GM10266 (cell line): ENCODE data around the gene C1QA.

Experiments used
- DNase-seq: peaks from one replicate; pipeline ENCODE4 v3.0.0; 2012; ENCODE audit errors: extremely low spot score
- TF ChIP-seq, protein P1 (sequence below): IDR thresholded peaks from 2 replicates; pipeline ENCODE4 v1.5.1; 2012; ENCODE audit warnings: mild to moderate bottlenecking, low read depth; ENCODE audit not compliant: control insufficient read depth, insufficient read depth; ENCODE audit errors: missing control alignments

Gene C1QA

GRCh38 chr1:22681556-22682276 is 45.3 kb downstream of the C1QA start:
- no peak for DNase-seq
- TF ChIP-seq, protein P1, sequence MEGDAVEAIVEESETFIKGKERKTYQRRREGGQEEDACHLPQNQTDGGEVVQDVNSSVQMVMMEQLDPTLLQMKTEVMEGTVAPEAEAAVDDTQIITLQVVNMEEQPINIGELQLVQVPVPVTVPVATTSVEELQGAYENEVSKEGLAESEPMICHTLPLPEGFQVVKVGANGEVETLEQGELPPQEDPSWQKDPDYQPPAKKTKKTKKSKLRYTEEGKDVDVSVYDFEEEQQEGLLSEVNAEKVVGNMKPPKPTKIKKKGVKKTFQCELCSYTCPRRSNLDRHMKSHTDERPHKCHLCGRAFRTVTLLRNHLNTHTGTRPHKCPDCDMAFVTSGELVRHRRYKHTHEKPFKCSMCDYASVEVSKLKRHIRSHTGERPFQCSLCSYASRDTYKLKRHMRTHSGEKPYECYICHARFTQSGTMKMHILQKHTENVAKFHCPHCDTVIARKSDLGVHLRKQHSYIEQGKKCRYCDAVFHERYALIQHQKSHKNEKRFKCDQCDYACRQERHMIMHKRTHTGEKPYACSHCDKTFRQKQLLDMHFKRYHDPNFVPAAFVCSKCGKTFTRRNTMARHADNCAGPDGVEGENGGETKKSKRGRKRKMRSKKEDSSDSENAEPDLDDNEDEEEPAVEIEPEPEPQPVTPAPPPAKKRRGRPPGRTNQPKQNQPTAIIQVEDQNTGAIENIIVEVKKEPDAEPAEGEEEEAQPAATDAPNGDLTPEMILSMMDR, result no peak

- no peak for DNase-seq
- TF ChIP-seq, protein P1, result no peak
Observed at GRCh38 chr1:22683547-22683946, 47.1 kb downstream of the C1QA start.

GRCh38 chr1:22685591-22686059 is 49.2 kb downstream of the C1QA start:
- TF ChIP-seq, protein P1, result no peak
- DNase-seq, result no peak

DNA sequence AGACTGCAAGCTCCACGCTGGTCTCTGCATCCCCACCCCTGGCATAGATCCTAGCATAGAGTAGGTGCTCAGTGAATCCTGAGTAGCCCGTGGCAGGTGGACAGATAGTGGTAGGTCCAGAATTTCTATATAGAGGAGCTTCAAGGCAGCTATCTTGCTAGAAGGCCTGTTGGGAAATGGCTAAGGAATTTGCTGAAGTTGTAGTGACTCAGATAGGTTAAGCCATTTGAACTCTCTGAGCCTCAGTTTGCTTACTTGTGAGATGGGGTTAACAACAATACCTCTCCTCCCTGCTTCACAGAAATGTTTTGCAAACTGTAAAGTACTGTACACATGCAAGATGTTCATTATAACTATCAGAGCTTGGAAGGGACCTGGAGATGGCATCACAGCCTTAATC is 50.8 kb downstream of the C1QA start:
- TF ChIP-seq, protein P1, result no peak
- DNase-seq, result no peak

DNA sequence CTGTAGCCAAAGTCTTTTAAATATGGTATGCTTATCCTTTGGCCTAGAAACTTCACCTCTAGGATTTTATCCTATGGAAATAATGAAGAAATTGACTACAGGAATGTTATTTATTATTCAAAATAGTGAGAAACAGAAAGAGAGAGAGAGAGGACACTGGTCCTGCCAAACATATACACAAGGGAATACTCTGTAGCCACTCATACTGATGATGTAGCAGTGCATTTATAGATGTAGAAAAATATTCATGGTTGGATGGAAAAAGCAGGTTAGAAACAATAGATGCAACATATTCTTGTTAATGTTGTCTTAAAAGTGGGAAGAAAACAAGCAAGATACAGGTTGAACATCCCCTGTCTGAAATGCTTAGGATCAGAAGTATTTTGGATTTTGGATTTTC is 52.0 kb downstream of the C1QA start:
- no peak for DNase-seq
- TF ChIP-seq, protein P1, result no peak
